Measurements from ENCODE around the gene MPP7. TPM values are rescaled to one million over a fixed set of nuclear protein-coding genes. Genes with fewer than 3 reads are reported as not detected.

The MPP7 gene
- total and polyA plus RNA-seq, 4 experiments from 2014 or later = 17.7 to 28.1 (median 26.2) TPM

- Histone ChIP-seq H3K27ac (ENCODE audit: low read depth, low read length) (no peak overlapping the region), H3K36me3 (ENCODE audit: insufficient read depth, low read length) (no peaks in the 10 kb centered on the region), H3K27me3 (ENCODE audit: insufficient read depth, low read length) (no peaks in the 10 kb centered on the region), H3K4me1 (ENCODE audit: insufficient read depth, low read length) (peaks cover 58% of the 10 kb centered on the region), H3K4me3 (ENCODE audit: low read length in 2 of 2) (no peak overlapping the region), H3K9me3 (ENCODE audit: control insufficient read depth in 1 of 2, low read length in 2 of 2) (no peaks in the 10 kb centered on the region)
- H3K4me3 Mint-ChIP-seq = peak overlapping the region in 4 of 8 donors; percentile 13 to 43 (median 36)
- H3K36me3 Mint-ChIP-seq = peaks cover 0 to 4% of the 10 kb centered on the region in 2 donors
- DNase-seq = peak in 4 of 5 donors; percentile 28 to 34 (median 32)
- no peaks in the 10 kb centered on the region for H3K9me3 Mint-ChIP-seq
- ChIA-PET POLR2A (ENCODE audit: partially characterized antibody) (interaction anchor here (0.6 to 10.4 kb wide), 3 partner anchors 29 to 82 kb away, joined by 3 to 338 read pairs (median 100); no protein-coding TSS in a partner anchor), CTCF (ENCODE audit: partially characterized antibody) (interaction anchor here (0.9 to 10.2 kb wide), 9 partner anchors 9 to 93 kb away, joined by 3 to 312 read pairs (median 4); no protein-coding TSS in a partner anchor)
- intact Hi-C loops (cut with micrococcal nuclease) = loop anchor here (5.0 kb wide), 1 partner anchor 48 kb away; no protein-coding TSS in a partner anchor
- H3K27me3 Mint-ChIP-seq = no peaks in the 10 kb centered on the region
- H3K4me1 Mint-ChIP-seq = peaks cover 51 to 82% (median 65%) of the 10 kb centered on the region in 4 donors
- H3K27ac Mint-ChIP-seq = peak overlapping the region in 3 of 7 donors; percentile 23 to 31 (median 24)
Observed at GRCh38 chr10:28300027-28300426, 2.8 kb downstream of the MPP7 start.

DNA sequence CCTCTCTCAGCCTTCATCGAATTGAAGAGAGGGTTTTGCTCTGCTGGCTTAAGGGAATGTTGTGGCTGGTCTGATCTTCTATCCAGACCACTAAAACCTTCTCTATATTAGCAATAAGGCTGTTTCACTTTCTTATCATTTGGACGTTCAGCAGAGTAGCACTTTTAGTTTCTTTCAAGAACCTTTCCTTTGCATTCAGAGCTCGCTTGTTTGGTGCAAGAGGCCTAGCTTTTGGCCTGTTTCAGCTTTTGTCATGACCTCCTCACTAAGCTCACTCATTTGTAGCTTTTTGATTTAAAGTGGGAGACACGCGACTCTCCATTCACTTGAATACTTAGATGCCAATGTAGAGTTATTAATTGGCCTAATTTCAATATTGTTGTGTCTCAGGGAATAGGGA, 3.9 kb downstream of the MPP7 start:
- Mint-ChIP-seq H3K27ac (peak overlapping the region in 6 of 7 donors; percentile 13 to 89 (median 62)), H3K9me3 (no peaks in the 10 kb centered on the region), H3K4me3 (peak overlapping the region in 7 of 8 donors; percentile 17 to 79 (median 52)), H3K4me1 (peaks cover 48 to 77% (median 61%) of the 10 kb centered on the region in 4 donors), H3K27me3 (no peaks in the 10 kb centered on the region), H3K36me3 (peaks cover 0 to 4% of the 10 kb centered on the region in 2 donors)
- H3K27me3 ChIP-seq (ENCODE audit: insufficient read depth, low read length) = no peaks in the 10 kb centered on the region
- ChIA-PET CTCF (ENCODE audit: partially characterized antibody) (interaction anchor here (1.1 to 10.2 kb wide), 10 partner anchors 12 to 94 kb away, joined by 3 to 312 read pairs (median 6); no protein-coding TSS in a partner anchor), POLR2A (ENCODE audit: partially characterized antibody) (interaction anchor here (0.9 to 10.4 kb wide), 4 partner anchors 30 to 82 kb away, joined by 3 to 338 read pairs (median 4); no protein-coding TSS in a partner anchor)
- no peak overlapping the region for H3K27ac ChIP-seq (ENCODE audit: low read depth, low read length)
- no peak for DNase-seq
- H3K4me1 ChIP-seq (ENCODE audit: insufficient read depth, low read length) = peaks cover 58% of the 10 kb centered on the region
- intact Hi-C loops (cut with micrococcal nuclease) = loop anchor here (1.0 kb wide), 1 partner anchor 795 kb away; the partner anchor contains the start of gene RAB18
- H3K36me3 ChIP-seq (ENCODE audit: insufficient read depth, low read length) = no peaks in the 10 kb centered on the region
- H3K4me3 ChIP-seq (ENCODE audit: low read length in 2 of 2) = no peak overlapping the region
- H3K9me3 ChIP-seq (ENCODE audit: control insufficient read depth in 1 of 2, low read length in 2 of 2) = no peaks in the 10 kb centered on the region

- peaks cover 50 to 74% (median 61%) of the 10 kb centered on the region in 4 donors for H3K4me1 Mint-ChIP-seq
- H3K27ac Mint-ChIP-seq = peak overlapping the region in 4 of 7 donors; percentile 19 to 60 (median 20)
- CTCF ChIA-PET (ENCODE audit: partially characterized antibody) = interaction anchor here (0.9 to 10.2 kb wide), 5 partner anchors 32 to 554 kb away, joined by 3 to 312 read pairs (median 4); no protein-coding TSS in a partner anchor
- H3K27me3 Mint-ChIP-seq = no peaks in the 10 kb centered on the region
- Histone ChIP-seq H3K27me3 (ENCODE audit: insufficient read depth, low read length) (no peaks in the 10 kb centered on the region), H3K4me1 (ENCODE audit: insufficient read depth, low read length) (peaks cover 39% of the 10 kb centered on the region), H3K9me3 (ENCODE audit: control insufficient read depth in 1 of 2, low read length in 2 of 2) (no peaks in the 10 kb centered on the region), H3K27ac (ENCODE audit: low read depth, low read length) (no peak overlapping the region), H3K4me3 (ENCODE audit: low read length in 2 of 2) (no peak overlapping the region), H3K36me3 (ENCODE audit: insufficient read depth, low read length) (no peaks in the 10 kb centered on the region)
- DNase-seq = no peak
- intact Hi-C loops (cut with micrococcal nuclease) = no loop called here
- peaks cover 0 to 7% of the 10 kb centered on the region in 2 donors for H3K36me3 Mint-ChIP-seq
- H3K9me3 Mint-ChIP-seq = no peaks in the 10 kb centered on the region
- POLR2A ChIA-PET (ENCODE audit: partially characterized antibody) = interaction anchor here (1.2 to 10.4 kb wide), 2 partner anchors 33 to 84 kb away, joined by 4 to 338 read pairs; no protein-coding TSS in a partner anchor
- peak overlapping the region in 1 of 8 donors; percentile 9 for H3K4me3 Mint-ChIP-seq
Observed at GRCh38 chr10:28296023-28296422, 6.8 kb downstream of the MPP7 start.

- H3K4me3 Mint-ChIP-seq = no peak overlapping the region
- CTCF ChIA-PET (ENCODE audit: partially characterized antibody) = interaction anchor here (0.9 to 10.2 kb wide), 4 partner anchors 8 to 553 kb away, joined by 3 to 312 read pairs (median 12); partner anchors contain the start of gene MPP7
- H3K4me1 ChIP-seq (ENCODE audit: insufficient read depth, low read length) = peaks cover 34% of the 10 kb centered on the region
- intact Hi-C loops (cut with micrococcal nuclease) = no loop called here
- H3K4me3 ChIP-seq (ENCODE audit: low read length in 2 of 2) = no peak overlapping the region
- POLR2A ChIA-PET (ENCODE audit: partially characterized antibody) = no interaction called here
- H3K9me3 Mint-ChIP-seq = no peaks in the 10 kb centered on the region
- no peak overlapping the region for H3K27ac ChIP-seq (ENCODE audit: low read depth, low read length)
- no peaks in the 10 kb centered on the region for H3K36me3 ChIP-seq (ENCODE audit: insufficient read depth, low read length)
- H3K9me3 ChIP-seq (ENCODE audit: control insufficient read depth in 1 of 2, low read length in 2 of 2) = no peaks in the 10 kb centered on the region
- H3K27ac Mint-ChIP-seq = peak overlapping the region in 2 of 7 donors; percentile 2 to 22
- H3K36me3 Mint-ChIP-seq = peaks cover 0 to 7% of the 10 kb centered on the region in 2 donors
- no peaks in the 10 kb centered on the region for H3K27me3 ChIP-seq (ENCODE audit: insufficient read depth, low read length)
- H3K27me3 Mint-ChIP-seq = no peaks in the 10 kb centered on the region
- peaks cover 46 to 70% (median 59%) of the 10 kb centered on the region in 4 donors for H3K4me1 Mint-ChIP-seq
- DNase-seq = no peak
Observed at GRCh38 chr10:28295336-28295735, 7.5 kb downstream of the MPP7 start.

DNA sequence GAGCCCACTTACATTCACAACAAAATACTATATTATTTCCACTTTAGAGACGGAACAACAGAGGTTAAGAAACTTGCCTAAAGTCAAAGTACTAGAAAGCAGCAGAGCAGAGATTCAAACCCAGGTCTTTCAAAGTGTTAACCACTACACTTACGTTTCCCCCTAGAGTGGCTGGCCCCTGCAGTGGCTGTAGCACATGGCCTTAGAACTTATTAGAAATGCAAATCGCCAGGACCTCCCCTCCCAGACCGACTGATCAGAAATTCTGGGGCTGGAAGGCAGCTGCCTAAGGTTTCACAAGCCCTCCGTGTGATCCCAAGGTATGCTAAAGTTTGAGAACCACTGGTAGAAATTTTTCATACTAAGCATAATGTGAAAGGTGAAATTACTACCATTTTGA, 8.1 kb downstream of the MPP7 start:
- H3K9me3 Mint-ChIP-seq = no peaks in the 10 kb centered on the region
- H3K4me1 ChIP-seq (ENCODE audit: insufficient read depth, low read length) = peaks cover 34% of the 10 kb centered on the region
- ChIA-PET CTCF (ENCODE audit: partially characterized antibody) (interaction anchor here (0.9 to 10.2 kb wide), 5 partner anchors 9 to 552 kb away, joined by 3 to 312 read pairs (median 8); partner anchors contain the start of gene MPP7), POLR2A (ENCODE audit: partially characterized antibody) (no interaction called here)
- no peaks in the 10 kb centered on the region for H3K27me3 Mint-ChIP-seq
- H3K4me3 ChIP-seq (ENCODE audit: low read length in 2 of 2) = no peak overlapping the region
- H3K27me3 ChIP-seq (ENCODE audit: insufficient read depth, low read length) = no peaks in the 10 kb centered on the region
- peaks cover 0 to 10% of the 10 kb centered on the region in 2 donors for H3K36me3 Mint-ChIP-seq
- intact Hi-C loops (cut with micrococcal nuclease) = no loop called here
- no peaks in the 10 kb centered on the region for H3K9me3 ChIP-seq (ENCODE audit: control insufficient read depth in 1 of 2, low read length in 2 of 2)
- H3K4me3 Mint-ChIP-seq = no peak overlapping the region
- H3K36me3 ChIP-seq (ENCODE audit: insufficient read depth, low read length) = no peaks in the 10 kb centered on the region
- H3K4me1 Mint-ChIP-seq = peaks cover 41 to 65% (median 54%) of the 10 kb centered on the region in 4 donors
- no peak for DNase-seq
- H3K27ac ChIP-seq (ENCODE audit: low read depth, low read length) = no peak overlapping the region
- peak overlapping the region in 1 of 7 donors; percentile 84 for H3K27ac Mint-ChIP-seq

GRCh38 chr10:28294169-28294532, 8.7 kb downstream of the MPP7 start:
- H3K4me3 Mint-ChIP-seq = no peak overlapping the region
- no peaks in the 10 kb centered on the region for H3K27me3 Mint-ChIP-seq
- H3K27ac Mint-ChIP-seq = peak overlapping the region in 5 of 7 donors; percentile 10 to 48 (median 24)
- ChIA-PET POLR2A (ENCODE audit: partially characterized antibody) (no interaction called here), CTCF (ENCODE audit: partially characterized antibody) (interaction anchor here (1.4 to 2.0 kb wide), 2 partner anchors 9 to 43 kb away, joined by 3 to 8 read pairs; partner anchors contain the start of gene MPP7)
- H3K4me1 Mint-ChIP-seq = peaks cover 42 to 65% (median 51%) of the 10 kb centered on the region in 4 donors
- Histone ChIP-seq H3K36me3 (ENCODE audit: insufficient read depth, low read length) (no peaks in the 10 kb centered on the region), H3K27ac (ENCODE audit: low read depth, low read length) (no peak overlapping the region), H3K4me1 (ENCODE audit: insufficient read depth, low read length) (peaks cover 28% of the 10 kb centered on the region), H3K27me3 (ENCODE audit: insufficient read depth, low read length) (no peaks in the 10 kb centered on the region), H3K4me3 (ENCODE audit: low read length in 2 of 2) (no peak overlapping the region), H3K9me3 (ENCODE audit: control insufficient read depth in 1 of 2, low read length in 2 of 2) (no peaks in the 10 kb centered on the region)
- H3K36me3 Mint-ChIP-seq = peaks cover 0 to 10% of the 10 kb centered on the region in 2 donors
- intact Hi-C loops (cut with micrococcal nuclease) = no loop called here
- H3K9me3 Mint-ChIP-seq = no peaks in the 10 kb centered on the region
- DNase-seq = no peak

All from CD4-positive, alpha-beta memory T cell (primary cell).